CD4-positive, alpha-beta T cell (primary cell): Measurements from ENCODE around the gene STARD13. TPM values are rescaled to one million over a fixed set of nuclear protein-coding genes. Genes with fewer than 3 reads are reported as not detected.

ENCODE experiments used
- ATAC-seq: fragments of 200-7000 bp; cut with Tn5 transposase; one replicate; pipeline ENCODE4 v1.10.0; 2022; ENCODE audit warnings: mild to moderate bottlenecking; ENCODE audit not compliant: poor library complexity
- CTCF ChIA-PET: fragments of 350-600 bp; sonication (Branson Sonifier 250); formaldehyde crosslinking; loops from one replicate; lab custom pipeline; 2021; ENCODE audit warnings: antibody characterized with exemption, inconsistent platforms; lab: Charles Lee
- POLR2A ChIA-PET: fragments of 350-600 bp; sonication (Branson Sonifier 250); formaldehyde crosslinking; loops from one replicate; lab custom pipeline; 2021; ENCODE audit warnings: antibody characterized with exemption, inconsistent platforms; lab: Charles Lee
- DNase-seq, 14 experiments: peaks; one replicate each; pipeline ENCODE4 v3.0.0-alpha.2; 2013 to 2020; ENCODE audit warnings: mixed read lengths in 2 of 14
- H3K27ac ChIP-seq, 2 donors: one replicate each; pipeline versions ENCODE4 v1.5.1 to v1.7.0; 2013; ENCODE audit warnings: low read length in 2 of 2, low read depth in 1 of 2, mild to moderate bottlenecking in 1 of 2
- H3K27me3 ChIP-seq, 2 experiments: 1 replicate in 1 of 2; 2 replicates in 1 of 2; pipeline versions ENCODE4 v1.6.1 to v1.7.0; 2013; ENCODE audit warnings: low read length in 2 of 2, control low read depth in 1 of 2, mild to moderate bottlenecking in 1 of 2, moderate library complexity in 1 of 2; ENCODE audit not compliant: insufficient read depth in 2 of 2, control insufficient read depth in 1 of 2
- H3K36me3 ChIP-seq: one replicate; pipeline ENCODE4 v1.6.1; 2013; ENCODE audit warnings: low read length, control low read depth; ENCODE audit not compliant: insufficient read depth
- H3K4me1 ChIP-seq: one replicate; pipeline ENCODE4 v1.6.1; 2013; ENCODE audit warnings: low read length, control low read depth; ENCODE audit not compliant: insufficient read depth
- H3K4me3 ChIP-seq: one replicate; pipeline ENCODE4 v1.5.1; 2013; ENCODE audit warnings: mild to moderate bottlenecking, low read length, moderate library complexity
- H3K9me3 ChIP-seq, 2 experiments: 1 replicate in 1 of 2; 2 replicates in 1 of 2; pipeline versions ENCODE4 v1.6.1 to v1.7.0; 2013; ENCODE audit warnings: low read length in 2 of 2, mild to moderate bottlenecking in 2 of 2, control low read depth in 1 of 2, moderate library complexity in 1 of 2; ENCODE audit not compliant: control insufficient read depth in 1 of 2, insufficient read depth in 1 of 2
- H3K27ac Mint-ChIP-seq: one replicate; pipeline ENCODE4 v1.8.0; 2020; ENCODE audit warnings: mixed read lengths
- H3K27me3 Mint-ChIP-seq: one replicate; pipeline ENCODE4 v1.8.0; 2021; ENCODE audit warnings: mixed read lengths
- H3K36me3 Mint-ChIP-seq: one replicate; pipeline ENCODE4 v1.8.0; 2021; ENCODE audit warnings: low read depth, mixed read lengths
- H3K4me1 Mint-ChIP-seq: one replicate; pipeline ENCODE4 v1.8.0; 2021; ENCODE audit warnings: low read depth, mixed read lengths
- H3K4me3 Mint-ChIP-seq: one replicate; pipeline ENCODE4 v1.8.0; 2020; ENCODE audit warnings: mild to moderate bottlenecking, mixed read lengths
- H3K9me3 Mint-ChIP-seq: one replicate; pipeline ENCODE4 v1.8.0; 2020; ENCODE audit warnings: mixed read lengths
- CTCF ChIP-seq: fragments of 200-600 bp; IDR thresholded peaks from one replicate; pipeline ENCODE4 v1.8.0; 2022; ENCODE audit warnings: antibody characterized with exemption, mild to moderate bottlenecking
- intact Hi-C, 2 experiments: fragments of 100-400 bp; cut with DNase I in 1 of 2; cut with micrococcal nuclease in 1 of 2; formaldehyde crosslinking; loops; one replicate each; pipeline versions ENCODE4 v1.15.1 to v1.9.0; 2023 to 2025; cut with DNase I, micrococcal nuclease
- total RNA-seq, 174 experiments: library from RNA in 2 of 174; stranded (reverse) in 2 of 174; gene quantifications; one replicate each; pipeline ENCODE4 v1.2.3 and lab custom pipeline; 2021 to 2026

STARD13 gene
- total RNA-seq, 2 experiments from 2014 or later, result not detected

GRCh38 chr13:33252135-33252534, 33.4 kb downstream of the STARD13 start:
- Histone ChIP-seq H3K27ac (no peak overlapping the region), H3K27me3 (no peaks in the 10 kb centered on the region), H3K9me3 (no peaks in the 10 kb centered on the region), H3K4me1 (no peaks in the 10 kb centered on the region), H3K36me3 (no peaks in the 10 kb centered on the region), H3K4me3 (no peak overlapping the region)
- Mint-ChIP-seq H3K27me3 (peaks cover 9% of the 10 kb centered on the region), H3K27ac (no peak overlapping the region), H3K4me1 (no peaks in the 10 kb centered on the region), H3K36me3 (no peaks in the 10 kb centered on the region), H3K9me3 (no peaks in the 10 kb centered on the region), H3K4me3 (no peak overlapping the region)
- ATAC-seq (no peak), DNase-seq (no peak)
- TF ChIP-seq CTCF, result no peak
- CTCF ChIA-PET, result no interaction called here
- intact Hi-C loops, result no loop called here
- POLR2A ChIA-PET, result no interaction called here

GRCh38 chr13:33251131-33251661, 34.4 kb downstream of the STARD13 start:
- no peak overlapping the region for H3K4me3 ChIP-seq
- H3K27me3 ChIP-seq, result no peaks in the 10 kb centered on the region
- H3K36me3 Mint-ChIP-seq, result no peaks in the 10 kb centered on the region
- H3K4me3 Mint-ChIP-seq, result no peak overlapping the region
- no peak for TF ChIP-seq CTCF
- ChIA-PET CTCF (no interaction called here), POLR2A (no interaction called here)
- H3K27me3 Mint-ChIP-seq, result peaks cover 10% of the 10 kb centered on the region
- intact Hi-C loops, result no loop called here
- DNase-seq (no peak), ATAC-seq (no peak)
- H3K9me3 ChIP-seq, result no peaks in the 10 kb centered on the region
- no peak overlapping the region for H3K27ac Mint-ChIP-seq
- no peak overlapping the region for H3K27ac ChIP-seq
- no peaks in the 10 kb centered on the region for H3K4me1 Mint-ChIP-seq
- H3K36me3 ChIP-seq, result no peaks in the 10 kb centered on the region
- H3K9me3 Mint-ChIP-seq, result no peaks in the 10 kb centered on the region
- no peaks in the 10 kb centered on the region for H3K4me1 ChIP-seq

GRCh38 chr13:33250609-33251008, 34.9 kb downstream of the STARD13 start:
- no peak for DNase-seq
- no peak for TF ChIP-seq CTCF
- no peaks in the 10 kb centered on the region for H3K4me1 ChIP-seq
- H3K9me3 ChIP-seq, result no peaks in the 10 kb centered on the region
- ChIA-PET POLR2A (no interaction called here), CTCF (no interaction called here)
- no peak overlapping the region for H3K4me3 ChIP-seq
- no peak overlapping the region for H3K4me3 Mint-ChIP-seq
- no peaks in the 10 kb centered on the region for H3K9me3 Mint-ChIP-seq
- peaks cover 12% of the 10 kb centered on the region for H3K27me3 Mint-ChIP-seq
- no peak for ATAC-seq
- intact Hi-C loops, result no loop called here
- H3K27me3 ChIP-seq, result no peaks in the 10 kb centered on the region
- H3K4me1 Mint-ChIP-seq, result no peaks in the 10 kb centered on the region
- no peaks in the 10 kb centered on the region for H3K36me3 ChIP-seq
- H3K36me3 Mint-ChIP-seq, result no peaks in the 10 kb centered on the region
- H3K27ac ChIP-seq, result no peak overlapping the region
- no peak overlapping the region for H3K27ac Mint-ChIP-seq
